Ectodermal cell (in vitro differentiated cells): ENCODE data around the gene KDM3A.
"Not testable (repeated sequence)": the region's sequence is repeated elsewhere in the genome, so short reads cannot be mapped to it uniquely, and the experiment has no call there.

ENCODE experiments used
- H3K27ac ChIP-seq: 2 replicates; pipeline ENCODE4 v1.7.0; 2013; ENCODE audit warnings: mild to moderate bottlenecking, low read depth, low read length; ENCODE audit not compliant: insufficient read depth, poor library complexity, severe bottlenecking
- H3K27me3 ChIP-seq: 2 replicates; pipeline ENCODE4 v1.7.0; 2013; ENCODE audit warnings: mild to moderate bottlenecking, low read length; ENCODE audit not compliant: insufficient read depth, control insufficient read depth, poor library complexity, severe bottlenecking
- H3K36me3 ChIP-seq: one replicate; pipeline ENCODE4 v1.7.0; 2013; ENCODE audit warnings: low read length; ENCODE audit not compliant: control insufficient read depth, insufficient read depth
- H3K4me1 ChIP-seq: one replicate; pipeline ENCODE4 v1.7.0; 2013; ENCODE audit warnings: low read length; ENCODE audit not compliant: control insufficient read depth, insufficient read depth
- H3K4me3 ChIP-seq: 2 replicates; pipeline ENCODE4 v1.7.0; 2013; ENCODE audit warnings: low read depth, low read length, control low read depth; ENCODE audit not compliant: insufficient read depth
- H3K9me3 ChIP-seq: 2 replicates; pipeline ENCODE4 v1.7.0; 2013; ENCODE audit warnings: mild to moderate bottlenecking, low read length, moderate library complexity; ENCODE audit not compliant: control insufficient read depth
- whole genome bisulfite sequencing, 2 experiments: methylation state at CpG; one replicate each; pipeline ENCODE4 v1.1.7; 2013; ENCODE audit warnings: missing lambda C conversion rate in 2 of 2; 5-methylcytosine and 5-hydroxymethylcytosine counted together

KDM3A gene

GRCh38 chr2:86490245-86490644, 49.1 kb downstream of the KDM3A start:
- H3K9me3 ChIP-seq, result no peaks in the 10 kb centered on the region
- H3K27ac ChIP-seq, result no peak overlapping the region
- no peaks in the 10 kb centered on the region for H3K4me1 ChIP-seq
- H3K27me3 ChIP-seq, result no peaks in the 10 kb centered on the region
- no peak overlapping the region for H3K4me3 ChIP-seq
- WGBS, 2 experiments, result 95 to 96% methylated on average over 3 to 4 of the region's 4 CpGs
- H3K36me3 ChIP-seq, result peaks cover 50% of the 10 kb centered on the region

- no peaks in the 10 kb centered on the region for H3K4me1 ChIP-seq
- H3K36me3 ChIP-seq, result peaks cover 41% of the 10 kb centered on the region
- H3K9me3 ChIP-seq, result no peaks in the 10 kb centered on the region
- H3K4me3 ChIP-seq, result no peak overlapping the region
- WGBS, 2 experiments, result 94 to 99% methylated on average over 4 of the region's 4 CpGs
- no peak overlapping the region for H3K27ac ChIP-seq
- no peaks in the 10 kb centered on the region for H3K27me3 ChIP-seq
Observed at GRCh38 chr2:86491088-86491487, 49.9 kb downstream of the KDM3A start.

GRCh38 chr2:86492048-86492453, 50.9 kb downstream of the KDM3A start:
- H3K36me3 ChIP-seq, result peaks cover 47% of the 10 kb centered on the region

GRCh38 chr2:86496391-86496790, 55.2 kb downstream of the KDM3A start:
- H3K27ac ChIP-seq, H3K4me1 ChIP-seq, H3K9me3 ChIP-seq, H3K4me3 ChIP-seq, H3K27me3 ChIP-seq: not testable (repeated sequence)
- 93 to 95% methylated on average over 3 of the region's 3 CpGs for WGBS, 2 experiments
- H3K36me3 ChIP-seq, result peaks cover 54% of the 10 kb centered on the region

More at GRCh38 chr2:86492048-86492453, 50.9 kb downstream of the KDM3A start:
- no peaks in the 10 kb centered on the region for H3K9me3 ChIP-seq
- H3K4me1 ChIP-seq, result no peaks in the 10 kb centered on the region
- H3K4me3 ChIP-seq, result no peak overlapping the region
- no peak overlapping the region for H3K27ac ChIP-seq
- H3K27me3 ChIP-seq, result no peaks in the 10 kb centered on the region
- 100% methylated on average over 1 of the region's 1 CpG for WGBS, 2 experiments

- Histone ChIP-seq H3K9me3 (peaks cover 3% of the 10 kb centered on the region), H3K4me3 (no peak overlapping the region)
Observed at GRCh38 chr2:86498468-86499260, 57.5 kb downstream of the KDM3A start.

GRCh38 chr2:86499326-86499725, 58.2 kb downstream of the KDM3A start:
- Histone ChIP-seq H3K27me3 (no peaks in the 10 kb centered on the region), H3K36me3 (peaks cover 39% of the 10 kb centered on the region), H3K27ac (no peak overlapping the region), H3K4me3 (no peak overlapping the region), H3K9me3 (peaks cover 3% of the 10 kb centered on the region), H3K4me1 (no peaks in the 10 kb centered on the region)
- WGBS, 2 experiments, result 93 to 98% methylated on average over 6 of the region's 6 CpGs

More at GRCh38 chr2:86498468-86499260, 57.5 kb downstream of the KDM3A start:
- peaks cover 39% of the 10 kb centered on the region for H3K36me3 ChIP-seq
- no peaks in the 10 kb centered on the region for H3K27me3 ChIP-seq
- WGBS, 2 experiments, result 79 to 98% methylated on average over 2 of the region's 3 CpGs
- no peaks in the 10 kb centered on the region for H3K4me1 ChIP-seq
- H3K27ac ChIP-seq, result no peak overlapping the region

GRCh38 chr2:86500325-86501083, 59.3 kb downstream of the KDM3A start:
- Histone ChIP-seq H3K36me3 (peaks cover 39% of the 10 kb centered on the region), H3K9me3 (peaks cover 3% of the 10 kb centered on the region), H3K27me3 (no peaks in the 10 kb centered on the region), H3K27ac (no peak overlapping the region), H3K4me3 (no peak overlapping the region), H3K4me1 (no peaks in the 10 kb centered on the region)
- 93 to 95% methylated on average over 2 of the region's 2 CpGs for WGBS, 2 experiments

GRCh38 chr2:86507600-86507999, 66.4 kb downstream of the KDM3A start:
- no peaks in the 10 kb centered on the region for H3K36me3 ChIP-seq
- WGBS, 2 experiments, result 94 to 96% methylated on average over 7 of the region's 7 CpGs

GRCh38 chr2:86510436-86510933, 69.3 kb downstream of the KDM3A start:
- 91 to 93% methylated on average over 4 of the region's 4 CpGs for whole genome bisulfite sequencing, 2 experiments
- Histone ChIP-seq H3K4me1 (no peaks in the 10 kb centered on the region), H3K36me3 (no peaks in the 10 kb centered on the region), H3K27me3 (no peaks in the 10 kb centered on the region), H3K4me3 (no peak overlapping the region), H3K9me3 (no peaks in the 10 kb centered on the region), H3K27ac (no peak overlapping the region)

More at GRCh38 chr2:86507600-86507999, 66.4 kb downstream of the KDM3A start:
- H3K27me3 ChIP-seq, result no peaks in the 10 kb centered on the region
- no peaks in the 10 kb centered on the region for H3K9me3 ChIP-seq
- H3K4me1 ChIP-seq, result no peaks in the 10 kb centered on the region
- H3K4me3 ChIP-seq, result no peak overlapping the region
- H3K27ac ChIP-seq, result no peak overlapping the region

- no peak overlapping the region for H3K4me3 ChIP-seq
- H3K27ac ChIP-seq, result no peak overlapping the region
- no peaks in the 10 kb centered on the region for H3K4me1 ChIP-seq
- WGBS, 2 experiments, result 85 to 88% methylated on average over 4 of the region's 4 CpGs
- no peaks in the 10 kb centered on the region for H3K27me3 ChIP-seq
- H3K36me3 ChIP-seq, result no peaks in the 10 kb centered on the region
- H3K9me3 ChIP-seq, result no peaks in the 10 kb centered on the region
Observed at GRCh38 chr2:86512034-86512433, 70.9 kb downstream of the KDM3A start.
